Glutamatergic neuron (in vitro differentiated cells): Measurements from ENCODE around the gene ZNF865. TPM values are rescaled to one million over a fixed set of nuclear protein-coding genes. Genes with fewer than 3 reads are reported as not detected.
A peak's percentile ranks its signal among the peaks of the same experiment; 100 is the strongest.

Source experiments
- DNase-seq: peaks from one replicate; pipeline ENCODE4 v3.0.0; 2022
- H3K27ac Mint-ChIP-seq: one replicate; pipeline ENCODE4 v1.8.0; 2020; ENCODE audit warnings: mild to moderate bottlenecking, mixed read lengths, inconsistent platforms; ENCODE audit not compliant: unreplicated experiment
- H3K27me3 Mint-ChIP-seq: one replicate; pipeline ENCODE4 v1.8.0; 2020; ENCODE audit warnings: mild to moderate bottlenecking, moderate library complexity, mixed read lengths, inconsistent platforms; ENCODE audit not compliant: unreplicated experiment
- H3K36me3 Mint-ChIP-seq: one replicate; pipeline ENCODE4 v1.8.0; 2020; ENCODE audit warnings: mild to moderate bottlenecking, mixed read lengths, inconsistent platforms; ENCODE audit not compliant: unreplicated experiment
- H3K4me1 Mint-ChIP-seq: one replicate; pipeline ENCODE4 v1.8.0; 2020; ENCODE audit warnings: mild to moderate bottlenecking, low read depth, mixed read lengths, inconsistent platforms; ENCODE audit not compliant: unreplicated experiment
- H3K4me3 Mint-ChIP-seq: one replicate; pipeline ENCODE4 v1.8.0; 2020; ENCODE audit warnings: mild to moderate bottlenecking, mixed read lengths, inconsistent platforms; ENCODE audit not compliant: unreplicated experiment
- H3K9me3 Mint-ChIP-seq: one replicate; pipeline ENCODE4 v1.8.0; 2020; ENCODE audit warnings: mild to moderate bottlenecking, moderate library complexity, mixed read lengths, inconsistent platforms; ENCODE audit not compliant: unreplicated experiment
- CTCF ChIP-seq: fragments of 200-600 bp; sonication (generic); IDR thresholded peaks from one replicate; pipeline ENCODE4 v1.5.0; 2021; ENCODE audit not compliant: partially characterized antibody, unreplicated experiment
- total RNA-seq: library from RNA; stranded (reverse); fragmentation: NEBNext Ultra II Directional; extraction: Animal tissue kit (Norgen Biotek cat#: 25700); gene quantifications from one replicate; pipeline ENCODE4 v1.2.1, GENCODE V29; 2021; ENCODE audit not compliant: unreplicated experiment

The ZNF865 gene
- total RNA-seq, 1 donor from 2014 or later, result 14.6 TPM

GRCh38 chr19:55603581-55604292 lies 1.7 kb upstream of the ZNF865 start:
- Mint-ChIP-seq H3K36me3 (peaks cover 2% of the 10 kb centered on the region), H3K4me3 (peak overlapping the region; percentile 79), H3K27me3 (peaks cover 19% of the 10 kb centered on the region), H3K27ac (no peak overlapping the region), H3K4me1 (peaks cover 15% of the 10 kb centered on the region), H3K9me3 (peaks cover 18% of the 10 kb centered on the region)
- no peak for DNase-seq
- no peak for TF ChIP-seq CTCF

DNA sequence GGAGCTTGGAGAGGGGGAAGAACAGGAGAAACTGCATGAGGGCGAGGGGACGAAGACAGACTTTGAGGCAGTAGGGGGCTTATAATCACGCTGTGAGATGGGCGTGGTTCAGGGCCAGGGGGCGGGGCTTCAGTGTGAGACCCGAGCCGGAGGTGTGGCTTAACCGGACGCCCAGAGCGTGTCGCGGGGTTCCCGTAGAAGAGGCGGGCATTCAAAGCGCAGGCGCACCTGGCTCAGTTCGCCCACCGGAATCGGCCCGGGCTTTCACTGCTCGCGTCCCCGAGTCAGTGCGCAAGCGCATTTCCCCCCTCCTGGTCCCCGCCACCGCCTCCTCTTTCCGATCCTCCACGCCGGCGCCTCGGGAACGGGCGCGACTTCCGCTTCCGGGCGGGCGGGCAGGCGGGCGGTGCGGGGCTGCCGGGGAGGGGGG lies 225 bp upstream of the ZNF865 start:
- peaks cover 12% of the 10 kb centered on the region for H3K9me3 Mint-ChIP-seq
- peak; percentile 96 for DNase-seq
- peak overlapping the region; percentile 92 for H3K27ac Mint-ChIP-seq
- peak overlapping the region; percentile 89 for H3K4me3 Mint-ChIP-seq
- no peak for TF ChIP-seq CTCF
- H3K36me3 Mint-ChIP-seq, result peaks cover 4% of the 10 kb centered on the region
- H3K4me1 Mint-ChIP-seq, result peaks cover 13% of the 10 kb centered on the region
- H3K27me3 Mint-ChIP-seq, result peaks cover 15% of the 10 kb centered on the region

DNA sequence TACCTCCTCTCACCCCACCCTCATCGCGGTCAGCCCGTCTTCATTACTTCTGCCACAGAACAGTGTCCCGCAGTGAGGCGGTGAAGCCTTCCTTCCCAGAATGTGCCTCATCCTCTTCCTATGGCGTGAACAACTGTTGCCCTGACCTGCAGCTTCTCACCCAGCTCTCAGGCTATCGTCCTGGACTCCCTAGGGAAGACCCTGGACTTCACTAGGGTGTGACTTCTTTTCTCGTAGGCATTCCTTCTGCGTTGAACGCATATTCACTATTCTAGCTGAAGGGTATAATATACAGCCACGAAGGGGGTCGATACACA lies 982 bp downstream of the ZNF865 start:
- no peak for TF ChIP-seq CTCF
- Mint-ChIP-seq H3K4me1 (peaks cover 10% of the 10 kb centered on the region), H3K36me3 (peaks cover 4% of the 10 kb centered on the region), H3K4me3 (peak overlapping the region; percentile 99), H3K27ac (peak overlapping the region; percentile 94), H3K27me3 (peaks cover 15% of the 10 kb centered on the region), H3K9me3 (peaks cover 7% of the 10 kb centered on the region)
- no peak for DNase-seq

DNA sequence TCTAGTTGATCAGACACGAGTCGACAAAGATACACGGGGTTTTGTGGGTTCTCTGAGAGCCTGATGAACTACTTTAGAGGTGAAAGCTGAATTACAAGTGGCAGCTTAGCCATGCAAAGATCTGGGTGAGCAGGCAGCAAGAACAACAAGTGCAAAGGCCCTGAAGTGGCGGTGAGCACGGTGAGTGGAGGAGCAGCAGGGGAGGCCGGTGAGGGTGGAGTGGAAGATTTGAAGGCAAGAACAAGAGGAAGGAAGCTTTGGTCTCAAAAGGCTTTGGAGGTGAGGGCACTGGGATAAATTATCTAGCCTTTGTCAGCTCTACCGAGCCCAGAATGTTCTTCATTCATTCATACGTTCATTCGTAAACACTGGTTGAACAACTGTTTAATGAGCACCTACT lies 1.4 kb downstream of the ZNF865 start:
- Mint-ChIP-seq H3K4me1 (peaks cover 10% of the 10 kb centered on the region), H3K27me3 (peaks cover 15% of the 10 kb centered on the region), H3K27ac (peak overlapping the region; percentile 94), H3K9me3 (peaks cover 7% of the 10 kb centered on the region), H3K4me3 (peak overlapping the region; percentile 99), H3K36me3 (peaks cover 4% of the 10 kb centered on the region)
- DNase-seq, result no peak
- no peak for TF ChIP-seq CTCF

- DNase-seq, result no peak
- H3K27ac Mint-ChIP-seq, result no peak overlapping the region
- peaks cover 4% of the 10 kb centered on the region for H3K36me3 Mint-ChIP-seq
- peaks cover 10% of the 10 kb centered on the region for H3K4me1 Mint-ChIP-seq
- H3K4me3 Mint-ChIP-seq, result no peak overlapping the region
- H3K9me3 Mint-ChIP-seq, result peaks cover 7% of the 10 kb centered on the region
- no peak for TF ChIP-seq CTCF
- H3K27me3 Mint-ChIP-seq, result peaks cover 15% of the 10 kb centered on the region
Measured at GRCh38 chr19:55609326-55609725, 3.9 kb downstream of the ZNF865 start.
